Measurements from ENCODE around the gene MZT2A.
"Not testable (repeated sequence)": the region's sequence is repeated elsewhere in the genome, so short reads cannot be mapped to it uniquely, and the experiment has no call there.

MZT2A gene

DNA sequence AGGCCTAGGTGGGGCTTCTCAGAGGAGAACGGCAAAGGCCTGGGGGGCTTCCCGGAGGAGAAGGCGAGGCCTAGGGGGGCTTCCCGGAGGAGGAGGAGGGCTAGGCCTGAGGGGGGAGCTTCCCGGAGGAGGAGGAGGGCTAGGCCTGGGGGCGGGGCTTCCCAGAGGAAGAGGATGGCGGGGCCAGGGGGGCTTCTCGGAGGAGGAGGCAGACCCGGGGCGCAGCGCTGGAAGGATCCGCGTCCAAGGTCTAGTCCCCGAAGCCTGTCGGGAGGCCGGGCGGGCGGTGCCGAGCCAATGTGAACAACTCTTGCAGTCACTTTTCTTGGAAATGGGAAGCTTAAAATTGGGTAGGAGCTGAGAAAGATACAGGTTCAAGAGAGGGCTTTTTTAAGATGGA lies 46.3 kb downstream of the MZT2A start:
- DNase-seq = no peak

DNA sequence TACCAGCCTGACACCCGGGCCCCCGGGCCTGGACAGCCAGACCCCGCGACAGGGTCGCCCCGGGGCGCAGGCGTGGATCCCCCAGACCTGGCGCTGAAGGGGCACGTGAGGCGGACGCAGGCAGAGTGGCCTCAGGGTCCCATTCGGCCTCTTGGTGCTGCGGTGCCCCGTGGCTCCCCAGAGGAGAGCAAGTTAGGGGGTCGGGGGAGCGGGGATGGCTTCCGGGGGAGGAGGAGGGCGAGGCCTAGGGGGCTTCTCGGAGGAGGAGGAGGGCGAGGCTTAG lies 46.7 kb downstream of the MZT2A start:
- not testable (repeated sequence) for DNase-seq

DNA sequence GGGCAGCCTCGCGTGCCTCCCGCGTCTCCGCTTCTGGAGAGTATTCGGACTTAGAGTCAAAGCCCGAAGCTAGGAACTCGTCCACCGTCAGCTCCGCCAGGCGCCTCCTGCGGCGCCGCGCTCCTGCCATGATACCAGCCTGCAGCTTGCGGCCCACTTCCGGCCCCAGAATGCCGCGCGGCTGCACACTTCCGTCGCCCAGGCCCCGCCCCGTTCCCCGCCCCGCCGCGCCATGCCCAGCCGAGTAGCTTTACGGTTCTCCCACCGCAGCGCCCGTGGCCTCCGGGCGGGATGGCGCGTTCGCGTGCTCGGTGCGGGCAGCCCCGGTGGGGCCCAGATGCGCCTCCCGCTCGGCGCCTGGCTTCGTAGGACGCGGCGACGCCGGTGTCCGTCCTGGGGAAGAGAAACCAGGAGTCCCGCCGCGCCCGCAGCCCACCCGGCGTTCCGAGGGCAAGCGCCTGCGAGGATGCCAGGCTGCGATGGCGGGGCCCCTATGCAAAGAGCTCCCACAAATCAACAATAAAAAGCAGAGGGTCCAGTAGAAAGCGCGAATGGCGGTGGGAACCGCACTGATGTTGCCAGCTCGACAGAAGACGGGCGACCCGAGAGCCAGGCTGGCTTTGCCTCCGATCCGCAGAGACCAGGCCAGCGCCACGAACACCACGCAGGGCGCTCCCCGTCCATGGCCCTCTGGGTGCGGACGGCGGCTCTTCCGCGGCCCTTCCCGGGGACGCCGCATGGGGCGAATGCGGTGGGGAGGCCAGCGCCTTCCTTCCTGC lies 47.3 kb downstream of the MZT2A start:
- DNase-seq = not testable (repeated sequence)

DNA sequence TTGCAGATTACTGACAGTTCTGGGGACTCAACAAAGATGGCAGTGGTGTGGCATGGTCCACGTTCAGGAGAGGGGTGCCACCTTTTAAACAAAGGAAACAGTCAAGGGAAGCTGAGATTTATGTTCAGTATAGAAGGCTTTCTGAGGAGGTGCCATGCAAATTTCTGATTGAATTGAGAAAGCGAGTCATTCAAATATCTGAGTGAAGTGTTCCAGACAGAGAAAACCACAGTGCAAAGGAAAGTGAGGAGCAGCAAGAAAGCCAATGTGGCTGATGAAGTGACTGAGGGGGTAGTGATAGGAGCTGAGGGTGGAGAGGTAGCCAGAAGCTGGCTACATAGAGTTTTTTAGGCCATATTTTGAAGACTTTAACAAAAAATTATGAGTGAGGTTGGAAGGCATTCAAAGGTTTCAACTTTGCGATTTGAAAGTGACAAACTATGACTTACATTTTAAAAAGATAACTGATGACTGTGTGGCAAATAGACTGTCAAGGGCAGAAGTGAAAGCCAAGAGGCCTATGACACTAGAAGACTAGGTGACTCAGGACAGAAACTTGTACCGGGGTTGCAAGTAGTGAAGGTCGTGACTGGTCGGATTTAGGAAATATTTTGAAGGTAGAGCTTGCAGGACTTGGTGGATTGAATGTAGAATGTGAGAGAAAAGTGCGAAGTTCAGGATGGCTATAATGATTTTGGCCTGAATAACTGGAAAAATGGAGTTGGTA lies 51.3 kb downstream of the MZT2A start:
- DNase-seq = not testable (repeated sequence)
